GM13976 (cell line): ENCODE results near the gene MRPS34.
A peak's percentile ranks its signal among the peaks of the same experiment; 100 is the strongest.

ENCODE experiments used
- DNase-seq: peaks from one replicate; pipeline ENCODE4 v3.0.0; 2012; ENCODE audit warnings: low spot score
- CTCF ChIP-seq: IDR thresholded peaks from 2 replicates; pipeline ENCODE4 v1.5.1; 2012; ENCODE audit warnings: borderline replicate concordance, mild to moderate bottlenecking; ENCODE audit not compliant: insufficient read depth; ENCODE audit errors: extremely low read depth, missing control alignments, control extremely low read depth
- in situ Hi-C: fragments of 300-500 bp; cut with MboI; formaldehyde crosslinking; loops from one replicate; pipeline ENCODE4 v1.12.0; 2022; ENCODE audit warnings: low sequenced_read_pairs, mixed read lengths, inconsistent platforms; ENCODE audit not compliant: unreplicated experiment

Gene MRPS34

DNA sequence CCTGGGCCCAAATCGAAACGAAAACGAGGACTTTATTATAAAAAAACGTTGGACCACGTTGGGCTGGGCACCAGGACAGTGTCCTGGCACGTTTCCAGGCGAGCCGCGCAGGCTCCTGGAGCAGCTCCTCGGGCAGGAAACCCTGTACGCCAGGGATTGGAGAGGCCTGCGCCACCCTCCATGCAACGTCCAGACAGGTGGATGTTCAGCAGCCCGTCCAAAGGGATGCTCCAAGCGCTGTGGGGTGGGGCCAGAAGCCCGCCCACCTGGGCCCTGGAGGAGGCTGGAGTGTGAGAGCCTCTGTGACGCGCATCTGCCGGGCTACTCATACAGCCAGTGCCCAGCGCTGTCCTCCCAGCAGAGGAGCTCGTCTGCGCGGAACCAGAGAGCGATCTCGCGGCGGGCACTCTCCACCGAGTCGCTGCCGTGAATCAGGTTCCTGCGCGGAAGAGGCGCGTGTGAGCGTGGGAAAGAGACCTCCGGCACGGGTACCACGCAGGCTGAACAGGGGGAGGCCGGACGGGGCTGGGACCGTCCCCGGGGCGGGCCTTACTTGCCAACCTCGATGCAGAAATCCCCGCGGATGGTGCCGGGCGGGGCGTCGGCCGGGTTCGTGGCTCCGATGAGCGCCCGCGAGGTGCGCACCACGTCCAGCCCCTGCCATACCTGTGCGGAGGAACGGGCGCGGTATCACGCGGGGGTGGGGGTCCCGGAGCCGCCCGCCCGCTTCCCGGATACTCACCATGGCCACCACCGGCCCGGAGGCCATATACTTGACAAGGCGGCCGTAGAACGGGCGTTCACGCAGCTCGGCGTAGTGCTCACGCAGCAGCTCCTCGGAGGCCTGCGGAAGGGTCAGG is 2.4 kb downstream of the MRPS34 start:
- DNase-seq = peak; percentile 81
- in situ Hi-C loops = no loop called here
- no peak for TF ChIP-seq CTCF

DNA sequence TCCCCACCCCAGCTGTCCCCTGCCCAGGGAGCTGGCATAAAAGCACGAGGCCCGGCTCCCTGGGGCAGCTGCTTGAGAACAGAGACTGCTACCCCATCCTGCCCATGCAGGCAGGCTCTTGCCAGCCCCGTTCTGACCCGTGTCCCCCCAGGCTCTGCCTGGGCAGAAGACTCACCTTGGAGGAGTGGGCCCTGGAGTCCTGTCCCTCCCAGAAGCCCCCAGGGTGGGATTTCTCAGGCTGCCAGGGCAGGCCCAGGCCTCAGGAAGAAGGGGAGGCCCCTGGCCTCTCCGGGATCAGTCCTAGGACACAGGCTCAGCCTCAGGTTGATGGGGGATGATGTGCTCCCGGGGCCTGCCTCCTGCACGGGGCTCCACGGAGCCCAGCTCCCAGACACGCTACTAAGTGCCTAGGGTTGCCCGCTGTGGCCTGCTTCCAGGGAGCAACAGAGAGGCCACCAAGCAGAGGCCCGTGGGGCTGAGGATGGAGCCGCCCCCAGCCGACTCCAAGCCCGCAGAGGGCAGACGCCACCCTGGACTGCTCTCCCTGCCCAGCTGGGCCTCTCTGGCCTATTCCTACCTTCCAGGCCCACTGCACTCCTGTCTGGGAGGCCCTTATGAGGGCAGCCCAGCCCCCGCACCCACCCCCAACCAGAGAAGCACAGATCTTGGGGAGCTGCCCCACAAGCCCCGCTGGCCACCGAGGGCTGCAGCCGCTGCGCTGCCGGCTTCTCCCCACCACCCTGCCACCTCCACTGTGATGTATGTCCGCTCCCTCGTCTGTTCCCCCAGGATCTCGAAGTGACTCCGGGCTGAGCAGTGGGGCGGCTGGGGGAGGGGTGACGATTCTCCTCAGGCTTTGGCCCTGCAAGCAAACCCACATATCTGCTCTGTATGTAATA is 3.3 kb downstream of the MRPS34 start:
- in situ Hi-C loops = no loop called here
- DNase-seq = no peak
- TF ChIP-seq CTCF = no peak

DNA sequence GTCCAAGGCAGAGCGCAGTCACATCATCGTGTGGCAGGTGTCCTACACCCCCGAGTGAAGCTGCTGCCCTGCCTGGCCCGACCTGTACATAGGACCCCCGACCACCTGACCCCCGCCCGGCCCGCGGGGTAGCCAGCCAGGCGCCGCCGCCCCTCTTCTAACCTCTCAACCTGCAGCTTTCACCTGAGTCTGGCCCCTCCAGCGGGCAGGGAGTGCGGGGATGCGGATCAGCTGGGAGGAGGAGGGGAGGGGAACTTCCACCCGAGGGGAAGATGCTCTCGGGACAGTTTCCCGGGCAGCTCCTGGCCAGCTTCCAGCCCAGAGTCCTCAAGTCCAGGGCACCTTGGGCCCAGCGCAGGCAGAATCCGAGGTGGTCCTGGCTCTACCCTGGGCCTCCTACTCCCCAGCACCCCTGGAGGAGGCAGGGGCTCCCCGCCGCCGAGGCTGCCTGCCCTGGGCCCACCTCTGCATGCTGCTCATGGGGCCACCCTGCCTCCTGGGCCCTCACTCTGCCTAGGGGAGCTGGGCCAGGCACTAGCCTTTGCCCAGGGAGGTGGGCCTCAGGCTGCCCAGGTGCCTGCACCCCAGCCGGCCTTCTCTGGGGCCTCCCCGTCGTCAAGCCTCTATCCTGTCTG is 4.0 kb downstream of the MRPS34 start:
- no peak for TF ChIP-seq CTCF
- no peak for DNase-seq
- in situ Hi-C loops = no loop called here

GRCh38 chr16:1768061-1768766 is 4.7 kb downstream of the MRPS34 start:
- DNase-seq = no peak
- in situ Hi-C loops = no loop called here
- no peak for TF ChIP-seq CTCF

DNA sequence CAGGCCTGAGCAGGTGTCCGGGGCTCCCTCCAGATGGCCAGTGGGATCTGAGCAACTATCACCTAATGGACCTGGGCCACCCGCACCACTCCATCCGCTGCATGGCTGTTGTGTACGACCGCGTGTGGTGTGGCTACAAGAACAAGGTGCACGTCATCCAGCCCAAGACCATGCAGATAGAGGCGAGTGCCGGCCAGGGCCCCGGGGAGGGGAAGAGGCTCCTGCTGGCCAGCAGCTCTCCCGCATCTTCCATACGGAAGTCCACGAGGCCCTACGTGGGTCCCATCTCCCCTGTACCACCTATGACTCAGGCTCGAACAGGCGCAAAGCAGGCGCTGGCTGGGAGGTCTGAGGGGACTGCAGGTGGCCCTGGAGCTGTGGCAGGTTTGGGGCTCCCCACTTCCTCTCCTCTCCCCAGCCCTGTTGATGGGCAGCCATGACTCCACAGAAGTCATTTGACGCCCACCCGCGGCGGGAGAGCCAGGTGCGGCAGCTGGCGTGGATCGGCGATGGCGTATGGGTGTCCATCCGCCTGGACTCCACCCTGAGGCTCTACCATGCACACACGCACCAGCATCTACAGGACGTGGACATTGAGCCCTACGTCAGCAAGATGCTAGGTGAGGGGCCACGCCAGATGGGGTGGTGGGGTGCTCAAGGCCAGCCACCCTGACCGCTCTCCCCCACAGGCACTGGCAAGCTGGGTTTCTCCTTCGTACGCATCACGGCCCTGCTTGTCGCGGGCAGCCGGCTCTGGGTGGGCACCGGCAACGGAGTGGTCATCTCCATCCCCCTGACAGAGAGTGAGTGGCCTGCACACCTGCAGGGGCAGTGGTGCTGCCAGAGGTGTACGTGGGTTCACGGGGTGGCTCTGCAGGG is 5.6 kb downstream of the MRPS34 start:
- in situ Hi-C loops = no loop called here
- no peak for TF ChIP-seq CTCF
- no peak for DNase-seq
